ENCODE results near the gene ACADS.

Gene ACADS

DNA sequence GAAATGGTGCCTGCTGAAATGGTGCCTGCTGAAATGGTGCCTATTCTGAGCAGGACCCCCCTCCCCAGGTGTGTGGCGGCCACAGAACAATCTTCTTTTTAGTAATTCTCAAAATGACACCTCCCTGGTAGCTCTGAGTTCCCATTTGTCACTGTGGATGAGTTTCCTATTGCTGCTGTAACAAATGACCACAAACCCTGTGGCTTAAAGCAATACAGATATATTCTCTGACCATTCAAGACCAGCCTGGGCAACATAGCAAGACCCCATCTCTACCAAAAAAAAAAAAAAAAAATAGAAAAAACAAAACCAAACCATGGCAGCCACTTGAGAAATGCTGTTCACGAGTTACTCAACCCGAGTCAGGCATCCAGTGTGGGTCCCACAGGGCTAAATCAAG, 7.9 kb downstream of the ACADS start:
- no peak for DNase-seq

DNA sequence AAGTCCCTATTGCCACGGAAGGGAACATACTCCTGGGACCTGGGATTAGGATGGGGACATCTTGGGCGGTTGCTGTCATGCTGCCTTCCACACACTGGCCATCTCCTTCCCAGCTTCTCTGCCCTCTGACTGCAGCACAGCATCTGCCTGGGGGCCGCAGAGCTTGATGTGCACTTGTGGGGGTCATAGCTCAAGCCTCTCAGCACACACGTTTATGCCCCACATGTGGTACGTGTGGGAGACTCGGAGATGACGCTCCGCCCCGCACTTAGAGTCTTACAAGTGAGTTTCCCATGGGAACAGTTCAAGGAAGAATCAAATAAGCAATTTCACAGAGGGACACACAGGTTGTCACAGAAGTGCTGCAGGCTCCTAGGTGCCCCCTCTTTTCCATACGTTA, 8.6 kb downstream of the ACADS start:
- DNase-seq = no peak

DNA sequence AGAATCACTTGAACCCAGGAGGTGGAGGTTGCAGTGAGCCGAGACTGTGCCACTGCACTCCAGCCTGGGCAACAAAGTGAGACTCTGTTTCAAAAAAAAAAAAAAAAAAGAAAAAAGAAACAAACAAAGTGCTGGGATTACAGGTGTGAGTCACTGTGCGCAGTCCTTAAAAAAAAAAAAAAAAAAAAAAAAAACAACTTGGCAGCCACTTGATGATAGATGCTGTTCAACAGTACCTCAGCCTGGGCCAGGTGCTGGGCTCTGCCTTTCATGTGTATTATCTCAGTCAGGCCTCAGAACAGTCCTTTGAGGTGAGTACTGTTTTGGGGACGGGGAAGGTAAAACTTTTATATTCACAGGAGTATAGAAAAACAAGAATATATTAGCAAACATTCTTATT, 9.6 kb downstream of the ACADS start:
- DNase-seq = no peak

DNA sequence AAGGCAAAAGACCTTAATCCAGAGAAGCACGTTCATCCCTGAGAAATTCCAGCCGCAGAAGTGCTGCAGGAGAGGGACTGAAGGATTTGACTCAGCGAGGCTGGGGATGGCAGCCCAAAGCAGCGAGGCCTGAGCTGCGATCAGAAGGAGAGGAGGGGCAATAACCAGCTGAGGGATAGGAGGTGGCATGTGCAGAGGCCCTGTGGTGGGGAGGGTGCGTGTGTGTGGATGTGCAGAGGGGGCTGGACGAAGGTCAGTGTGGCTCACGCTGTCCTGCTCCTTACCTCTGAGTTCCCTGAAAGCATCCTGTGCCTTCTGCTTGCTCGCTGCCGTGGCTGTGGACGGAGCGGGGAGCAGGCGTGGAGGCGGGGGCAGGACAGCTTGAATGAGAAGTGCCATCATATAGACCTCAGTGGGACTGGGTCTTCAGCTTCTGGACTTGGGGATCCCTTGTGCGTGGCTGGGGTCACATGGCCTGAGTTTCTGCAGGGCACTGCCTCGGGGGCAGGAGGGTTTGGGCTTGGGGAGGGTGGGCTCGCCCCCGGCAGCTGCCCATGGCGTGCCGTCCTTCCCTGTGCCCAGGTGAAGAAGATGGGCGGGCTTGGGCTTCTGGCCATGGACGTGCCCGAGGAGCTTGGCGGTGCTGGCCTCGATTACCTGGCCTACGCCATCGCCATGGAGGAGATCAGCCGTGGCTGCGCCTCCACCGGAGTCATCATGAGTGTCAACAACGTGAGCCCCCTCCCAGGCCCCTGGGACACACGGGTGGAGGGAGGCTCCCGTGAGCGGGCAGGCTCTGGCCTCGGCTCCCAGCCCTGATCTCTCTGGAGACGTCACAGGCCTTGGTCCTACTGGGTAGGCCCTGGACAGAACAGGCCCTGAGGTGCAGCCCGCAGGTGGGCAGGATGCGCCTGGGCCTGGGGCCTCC, 11.0 kb downstream of the ACADS start:
- DNase-seq = no peak

DNA sequence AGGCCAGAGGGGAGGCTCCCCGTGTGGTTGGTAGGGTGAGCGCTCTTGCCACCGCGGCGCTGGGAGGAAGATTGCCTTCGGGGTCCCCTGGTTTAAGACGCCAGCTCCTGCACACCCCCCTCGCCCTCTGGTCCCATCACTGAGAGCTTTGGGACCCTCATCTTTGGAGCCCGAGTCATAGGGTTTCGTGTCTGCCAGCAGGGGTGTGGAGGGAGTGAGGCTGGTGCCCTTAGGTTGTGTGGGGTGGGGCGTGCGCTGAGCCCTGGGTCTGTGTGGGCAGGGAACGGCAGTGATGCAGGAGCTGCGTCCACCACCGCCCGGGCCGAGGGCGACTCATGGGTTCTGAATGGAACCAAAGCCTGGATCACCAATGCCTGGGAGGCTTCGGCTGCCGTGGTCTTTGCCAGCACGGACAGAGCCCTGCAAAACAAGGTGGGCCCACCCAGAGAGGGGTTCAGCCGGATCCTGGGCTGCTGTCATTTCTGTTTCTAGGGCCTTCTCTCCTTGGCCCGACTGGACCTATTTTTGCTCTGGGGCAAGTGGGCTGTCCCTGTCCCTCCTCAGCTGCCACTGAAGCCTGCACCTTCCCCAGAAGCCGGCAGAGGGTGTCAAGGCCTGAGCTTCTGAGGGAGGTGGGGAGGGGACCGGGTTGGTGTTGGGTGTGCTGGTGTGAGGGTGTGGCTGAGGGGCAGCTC, 12.1 kb downstream of the ACADS start:
- DNase-seq = no peak

DNA sequence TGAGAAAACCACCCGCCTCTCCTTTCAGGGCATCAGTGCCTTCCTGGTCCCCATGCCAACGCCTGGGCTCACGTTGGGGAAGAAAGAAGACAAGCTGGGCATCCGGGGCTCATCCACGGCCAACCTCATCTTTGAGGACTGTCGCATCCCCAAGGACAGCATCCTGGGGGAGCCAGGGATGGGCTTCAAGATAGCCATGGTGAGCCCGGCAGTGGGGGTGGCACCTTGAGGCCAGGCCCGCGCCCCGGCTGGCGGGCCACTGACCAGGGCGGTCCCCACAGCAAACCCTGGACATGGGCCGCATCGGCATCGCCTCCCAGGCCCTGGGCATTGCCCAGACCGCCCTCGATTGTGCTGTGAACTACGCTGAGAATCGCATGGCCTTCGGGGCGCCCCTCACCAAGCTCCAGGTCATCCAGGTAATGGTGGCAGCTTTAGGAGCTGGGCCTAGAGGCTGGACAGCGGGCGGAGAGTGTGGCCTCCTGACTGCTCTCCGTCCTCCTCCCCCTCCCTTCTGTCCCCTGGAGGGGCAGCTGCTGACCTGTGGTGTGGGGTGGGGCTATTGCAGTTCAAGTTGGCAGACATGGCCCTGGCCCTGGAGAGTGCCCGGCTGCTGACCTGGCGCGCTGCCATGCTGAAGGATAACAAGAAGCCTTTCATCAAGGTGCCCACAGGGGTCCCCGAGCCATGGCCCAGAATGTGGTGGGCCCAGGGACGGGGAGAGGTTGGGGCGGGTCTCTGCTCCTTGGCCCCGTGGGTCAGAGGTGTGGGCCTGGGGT, 12.8 kb downstream of the ACADS start:
- no peak for DNase-seq

DNA sequence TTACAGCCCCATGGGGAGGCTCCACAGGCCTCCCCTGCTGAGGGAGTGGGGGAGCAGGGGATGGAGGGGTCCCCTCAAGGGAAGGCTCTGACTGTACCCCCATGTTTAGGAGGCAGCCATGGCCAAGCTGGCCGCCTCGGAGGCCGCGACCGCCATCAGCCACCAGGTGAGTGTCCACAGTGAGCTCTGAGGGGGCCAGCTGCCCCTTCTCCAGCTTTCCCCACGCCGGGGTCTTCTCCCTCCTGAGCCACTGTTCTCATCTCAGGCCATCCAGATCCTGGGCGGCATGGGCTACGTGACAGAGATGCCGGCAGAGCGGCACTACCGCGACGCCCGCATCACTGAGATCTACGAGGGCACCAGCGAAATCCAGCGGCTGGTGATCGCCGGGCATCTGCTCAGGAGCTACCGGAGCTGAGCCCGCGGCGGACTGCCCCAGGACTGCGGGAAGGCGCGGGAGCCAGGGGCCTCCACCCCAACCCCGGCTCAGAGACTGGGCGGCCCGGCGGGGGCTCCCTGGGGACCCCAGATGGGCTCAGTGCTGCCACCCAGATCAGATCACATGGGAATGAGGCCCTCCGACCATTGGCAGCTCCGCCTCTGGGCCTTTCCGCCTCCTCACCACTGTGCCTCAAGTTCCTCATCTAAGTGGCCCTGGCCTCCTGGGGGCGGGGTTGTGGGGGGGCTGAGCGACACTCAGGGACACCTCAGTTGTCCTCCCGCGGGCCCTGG, 13.6 kb downstream of the ACADS start:
- no peak for DNase-seq

DNA sequence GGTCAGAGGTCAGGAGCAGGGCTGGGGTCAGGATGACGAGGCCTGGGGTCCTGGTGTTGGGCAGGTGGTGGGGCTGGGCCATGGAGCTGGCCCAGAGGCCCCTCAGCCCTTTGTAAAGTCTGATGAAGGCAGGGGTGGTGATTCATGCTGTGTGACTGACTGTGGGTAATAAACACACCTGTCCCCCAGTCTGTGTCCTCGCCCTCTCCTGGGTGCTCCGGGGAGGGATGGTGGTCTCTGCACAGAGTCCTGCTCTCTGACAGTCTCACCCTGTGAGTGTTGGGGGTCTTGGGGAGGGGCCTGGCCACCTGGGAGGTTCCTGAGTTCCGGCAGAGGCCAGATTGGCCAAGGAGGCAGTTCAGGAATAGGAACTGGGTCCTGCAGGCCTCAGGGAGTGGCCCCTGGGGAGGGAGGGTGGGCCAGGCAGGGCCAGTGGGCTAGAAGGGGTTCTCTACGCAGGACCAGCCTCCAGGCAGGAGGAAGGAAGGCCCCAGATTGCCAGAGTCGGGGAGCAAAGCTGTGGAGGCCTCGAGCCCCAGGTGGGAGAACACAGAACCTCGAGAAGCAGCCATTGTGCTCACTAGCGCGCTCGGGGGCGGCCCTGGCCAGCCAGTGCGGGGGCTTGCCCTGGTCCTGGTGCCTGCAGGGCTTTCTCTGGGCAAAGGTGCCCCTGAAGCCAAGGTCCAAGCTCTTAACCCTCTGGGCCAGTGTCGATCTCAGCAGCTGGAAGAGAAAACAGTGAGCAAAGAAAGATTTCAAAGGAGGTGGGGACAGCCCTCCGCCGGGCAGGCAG, 14.4 kb downstream of the ACADS start:
- no peak for DNase-seq

DNA sequence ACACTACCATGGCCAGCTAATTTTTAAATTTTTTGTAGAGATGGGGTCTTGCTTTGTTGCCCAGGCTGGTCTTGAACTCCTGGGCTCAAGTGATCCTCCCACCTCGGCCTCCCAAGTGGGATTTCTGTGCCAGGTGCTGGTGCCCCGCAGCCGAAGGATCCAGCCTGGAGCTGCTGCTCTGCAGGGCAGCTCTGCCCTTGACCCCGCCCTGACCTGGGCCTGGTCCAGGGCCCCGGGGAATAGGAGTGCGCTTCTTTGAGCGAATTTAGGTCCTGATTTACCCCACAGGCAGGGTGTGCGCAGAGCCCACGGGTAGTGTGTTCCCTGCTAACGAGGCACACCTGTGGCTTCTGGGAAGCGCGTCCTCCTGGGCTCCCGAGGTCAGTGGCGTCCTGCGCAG, 15.2 kb downstream of the ACADS start:
- no peak for DNase-seq

DNA sequence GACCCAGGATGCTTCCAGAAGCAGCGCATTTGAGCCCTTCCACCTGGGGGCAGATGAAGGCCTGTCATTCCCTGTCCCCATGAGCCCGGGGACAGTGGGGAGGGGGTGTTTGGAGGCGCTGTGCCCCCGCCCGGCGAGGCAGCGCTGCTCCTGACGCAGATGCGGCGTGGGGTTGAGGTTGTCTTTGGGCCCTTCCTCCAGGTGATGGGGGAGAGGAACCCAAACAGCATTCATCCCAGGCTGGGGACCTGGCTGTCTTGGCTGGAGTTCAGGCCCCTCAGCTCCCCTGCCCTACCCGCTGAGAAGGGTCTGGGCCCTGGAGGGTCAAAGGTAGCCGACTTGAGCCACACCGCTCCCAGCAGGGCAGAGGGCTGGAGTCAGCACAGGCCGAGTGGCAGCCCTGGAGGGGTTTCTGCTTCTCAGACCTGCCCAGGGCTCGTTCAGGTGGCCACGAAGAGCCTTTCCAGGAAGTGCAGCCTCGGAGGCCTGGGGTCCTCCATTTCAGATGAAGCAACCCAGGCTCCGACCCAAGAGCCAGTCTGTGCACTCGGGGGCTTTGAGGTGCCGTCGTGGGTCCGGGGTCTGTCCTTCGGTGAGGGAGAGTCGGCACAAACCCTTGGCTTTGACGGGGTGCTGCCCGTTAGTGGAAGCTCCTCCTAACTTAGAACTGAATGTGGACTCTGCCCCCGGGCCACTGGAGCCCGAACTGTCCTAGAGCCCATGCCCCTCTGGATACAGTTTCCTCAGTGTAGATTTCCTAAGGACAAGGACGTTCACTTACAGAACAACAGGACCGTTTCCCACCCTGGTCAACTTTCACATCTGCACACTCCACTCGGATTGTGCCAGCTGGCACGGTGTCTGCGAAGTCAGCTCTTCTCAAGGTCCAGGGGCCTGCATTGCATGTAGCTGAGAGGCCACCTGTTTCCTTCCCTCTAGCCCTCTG, 16.1 kb downstream of the ACADS start:
- DNase-seq = no peak

DNA sequence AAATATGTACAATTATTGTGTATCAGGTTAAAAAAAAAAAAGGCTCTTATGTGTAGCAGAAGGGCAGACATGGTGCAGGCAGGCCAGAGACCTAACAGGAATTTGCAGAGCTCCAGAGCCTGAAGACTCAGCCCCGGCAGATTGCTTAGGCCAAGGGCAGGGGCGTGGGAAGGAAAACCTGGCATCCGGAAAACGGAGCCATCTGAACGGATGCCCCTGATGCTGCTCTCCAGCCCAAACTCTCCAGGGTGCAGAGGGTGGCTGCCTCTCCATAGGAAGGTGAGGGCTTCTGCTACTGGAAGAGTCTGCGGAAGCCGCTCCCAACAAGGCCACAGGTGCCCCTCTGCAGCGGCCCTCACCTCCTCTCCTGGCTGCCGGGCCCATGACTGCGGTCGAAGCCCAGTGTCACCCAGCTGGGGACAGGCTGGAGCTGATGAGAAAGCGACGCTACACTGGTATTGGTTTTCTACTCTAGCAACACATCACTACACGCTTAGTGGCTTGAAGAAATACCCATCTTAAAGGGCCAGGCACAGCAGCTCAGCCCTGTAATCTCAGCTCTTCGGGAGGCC, 19.4 kb downstream of the ACADS start:
- no peak for DNase-seq

DNA sequence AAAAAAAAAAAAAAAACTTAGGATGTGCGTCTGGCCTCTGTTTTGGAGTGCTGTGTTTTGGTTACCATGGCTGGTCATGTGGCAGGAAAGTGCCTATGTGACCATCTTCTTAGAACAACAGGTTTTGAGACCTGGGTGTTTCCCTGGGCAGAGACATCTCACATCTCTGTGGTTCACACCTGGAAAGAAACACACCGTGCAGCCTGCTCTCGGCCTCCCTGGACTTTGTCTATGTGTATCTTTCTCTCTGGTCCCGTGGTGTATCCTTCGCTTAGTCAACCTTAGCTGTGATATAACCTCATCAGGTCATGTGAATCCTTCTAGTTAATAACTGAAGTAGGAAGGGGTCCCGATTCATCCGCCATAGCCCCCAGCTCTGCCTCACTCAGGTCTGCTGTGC, 22.6 kb downstream of the ACADS start:
- no peak for DNase-seq

DNA sequence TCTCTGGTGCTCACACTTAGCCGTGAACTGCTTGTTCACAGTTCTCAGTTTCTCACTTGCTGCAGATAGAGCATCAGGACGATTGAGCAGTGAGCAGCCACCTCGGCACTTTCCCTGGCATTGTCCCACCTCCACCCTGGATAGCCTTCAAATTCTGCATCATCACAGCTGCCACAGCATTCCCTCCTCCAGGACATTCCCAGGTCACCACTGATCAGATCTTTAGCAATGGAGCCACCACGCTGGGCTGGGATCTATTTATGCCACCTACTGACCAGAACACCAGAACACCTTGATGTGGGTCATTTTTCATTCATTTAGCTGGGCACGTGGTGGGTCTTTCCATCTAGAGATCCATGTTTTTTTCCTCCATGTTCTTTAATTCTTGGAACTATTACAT, 23.6 kb downstream of the ACADS start:
- DNase-seq = no peak

DNA sequence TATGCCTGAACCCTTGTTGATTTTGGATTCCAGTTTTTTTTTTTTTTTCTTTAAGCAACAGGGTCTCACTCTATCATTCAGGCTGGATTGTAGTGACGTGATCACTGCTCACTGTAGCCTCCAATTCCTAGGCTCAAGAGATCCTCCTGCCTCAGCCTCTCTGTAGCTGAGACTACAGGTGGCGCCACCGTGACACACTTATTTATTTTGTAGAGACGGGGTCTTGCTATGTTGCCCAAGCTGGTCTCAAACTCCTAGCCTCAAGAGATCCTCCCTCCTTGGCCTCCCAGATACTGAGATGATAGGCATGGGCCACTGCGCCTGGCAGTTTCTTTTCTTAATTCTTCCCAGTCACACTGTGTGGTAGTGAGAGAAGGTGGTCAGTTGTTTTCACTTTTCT, 25.2 kb downstream of the ACADS start:
- DNase-seq = no peak

DNA sequence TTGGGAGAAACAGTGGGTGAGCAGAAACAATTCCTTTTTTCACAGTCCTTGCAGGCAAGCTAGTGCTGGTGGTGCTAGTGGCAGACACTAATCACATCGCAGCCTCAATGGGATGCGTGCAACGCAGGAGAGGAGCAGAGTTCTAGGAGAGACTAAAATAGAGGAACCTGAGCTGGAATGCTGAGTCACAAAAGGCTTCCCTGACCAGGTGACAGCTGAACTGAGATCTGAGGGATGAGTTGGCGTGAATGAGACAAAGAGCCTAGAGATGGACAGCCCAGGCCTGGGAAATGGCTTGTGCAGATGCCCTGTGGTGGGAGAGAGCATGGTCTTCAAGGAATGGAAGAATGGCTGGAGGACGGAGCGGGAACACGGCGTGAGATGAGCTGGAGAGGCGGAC, 25.8 kb downstream of the ACADS start:
- no peak for DNase-seq

DNA sequence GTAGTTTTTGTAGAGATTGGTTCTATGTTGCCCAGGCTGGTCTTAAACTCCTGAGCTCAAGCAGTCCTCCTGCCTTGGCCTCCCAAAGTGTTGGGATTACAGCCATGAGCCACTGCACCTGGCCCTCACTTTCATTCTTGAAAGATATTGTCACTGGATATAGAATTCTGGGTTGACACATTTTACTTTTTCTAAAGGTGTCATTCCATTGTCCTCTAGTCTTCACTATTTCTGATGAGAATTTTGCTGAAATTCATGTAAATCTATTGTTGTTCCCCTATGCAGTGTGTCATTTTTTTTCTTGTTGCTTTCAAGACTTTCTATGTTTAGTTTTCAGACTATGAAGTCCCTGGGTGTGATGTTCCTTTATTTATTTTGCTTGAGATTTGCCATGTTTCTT, 29.2 kb downstream of the ACADS start:
- no peak for DNase-seq

DNA sequence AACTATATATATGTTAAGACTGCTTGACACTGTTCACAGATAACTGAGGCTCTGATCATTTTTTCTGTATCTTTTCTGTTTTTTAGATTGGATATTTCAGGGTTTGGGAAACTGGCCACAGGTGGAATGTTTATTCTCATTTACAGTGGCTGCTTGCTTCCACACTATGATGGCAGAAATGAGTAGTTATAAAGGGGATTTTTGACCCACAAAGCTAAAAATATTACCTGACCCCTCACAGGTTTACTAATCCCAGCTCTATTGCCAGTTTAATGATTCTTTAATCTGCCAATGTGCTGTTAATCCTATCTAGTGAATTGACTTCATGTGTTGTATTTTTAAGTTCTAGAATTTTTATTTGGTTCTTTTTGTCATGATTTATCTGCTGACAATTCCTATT, 29.6 kb downstream of the ACADS start:
- no peak for DNase-seq

DNA sequence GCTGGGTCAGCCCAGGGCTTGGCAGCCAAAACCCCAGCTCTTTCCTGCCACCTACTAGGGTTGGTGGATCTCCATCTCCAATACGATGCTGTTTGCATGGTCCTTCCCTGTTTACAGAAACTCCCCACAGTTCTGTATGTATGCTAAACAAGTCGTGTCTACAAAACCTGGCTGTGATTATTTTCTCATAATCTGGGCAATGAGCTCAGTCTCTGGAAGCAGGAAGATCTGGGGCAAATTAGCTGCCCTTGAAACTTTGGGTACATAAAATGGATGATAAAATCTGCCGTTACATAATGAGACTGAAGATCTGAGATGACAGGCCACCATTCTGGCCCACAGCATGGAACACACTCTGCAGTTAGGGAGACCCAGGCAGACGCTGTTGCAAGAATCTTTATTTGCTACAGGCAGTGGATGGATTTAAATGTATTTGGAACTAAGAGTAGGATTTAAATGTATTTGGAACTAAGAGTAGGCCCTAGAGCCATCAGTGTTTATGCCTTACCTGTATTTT, 31.7 kb downstream of the ACADS start:
- DNase-seq = no peak

DNA sequence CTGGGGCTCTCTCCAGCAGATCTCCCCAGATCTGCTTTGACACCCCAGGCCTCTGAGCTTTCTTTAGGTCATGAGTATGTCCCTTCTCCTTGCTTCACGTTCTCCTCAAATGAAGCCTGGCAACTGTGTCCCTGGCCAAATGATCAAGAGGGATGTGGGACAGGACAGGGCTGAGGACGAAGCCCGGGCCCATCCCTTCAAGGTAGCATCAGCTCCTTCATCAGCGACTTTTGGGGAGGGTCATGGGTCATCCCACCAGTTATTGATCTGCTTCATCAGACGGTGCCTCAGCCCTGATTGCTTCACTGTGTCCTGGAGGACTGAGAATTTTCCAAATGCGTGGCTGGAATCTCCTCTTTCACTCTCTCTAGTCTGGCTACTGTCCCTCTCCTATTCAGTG, 32.3 kb downstream of the ACADS start:
- no peak for DNase-seq
